GM12878 (cell line): ENCODE measurements around the gene PRR22. TPM values are rescaled to one million over a fixed set of nuclear protein-coding genes. Genes with fewer than 3 reads are reported as not detected.

Experiments
- ATAC-seq: fragments of 200-7000 bp; cut with Tn5 transposase; 3 replicates; pipeline ENCODE4 v1.9.1; 2020; ENCODE audit warnings: mild to moderate bottlenecking, moderate library complexity
- BruUV-seq: library from RNA; stranded (reverse); fragments of 400-500 nt; replicated peaks from 2 replicates; lab custom pipeline; 2021; lab: Mats Ljungman, UMichigan
- CTCF ChIA-PET: fragments of 300-600 bp; sonication (Branson Sonifier 250); formaldehyde crosslinking; extraction: SDS; loops from one replicate; lab custom pipeline; 2021; ENCODE audit warnings: inconsistent platforms; lab: Yijun Ruan, JAX
- POLR2A ChIA-PET: fragments of 350-600 bp; formaldehyde crosslinking; extraction: SDS; loops from one replicate; lab custom pipeline; 2021; ENCODE audit warnings: inconsistent platforms; lab: Charles Lee
- RAD21 ChIA-PET: fragments of 300-600 bp; sonication (Branson Sonifier 250); formaldehyde crosslinking; loops from one replicate; lab custom pipeline; 2023; ENCODE audit warnings: antibody characterized with exemption; ENCODE audit not compliant: unreplicated experiment; lab: Charles Lee
- SMC1A ChIA-PET: fragments of 300-600 bp; sonication (Branson Sonifier 250); formaldehyde crosslinking; loops from one replicate; lab custom pipeline; 2023; ENCODE audit not compliant: unreplicated experiment, uncharacterized antibody; lab: Charles Lee
- DNase-seq: peaks from one replicate; pipeline ENCODE4 v3.0.0-alpha.2; 2011; ENCODE audit warnings: low read depth, low spot score
- FAIRE-seq: peaks from 3 replicates; lab custom pipeline; 2011; peaks lifted over from hg19 to GRCh38; lab: Jason Lieb, UNC
- H2AFZ ChIP-seq: 2 replicates; pipeline ENCODE4 v1.6.0; 2011; ENCODE audit warnings: low read depth, low read length, control low read depth; ENCODE audit not compliant: control insufficient read depth
- H3K27ac ChIP-seq: 2 replicates; pipeline ENCODE4 v1.5.1; 2011; ENCODE audit warnings: control low read depth; ENCODE audit not compliant: control insufficient read depth, insufficient read depth
- H3K27me3 ChIP-seq, 2 experiments: replicated peaks in 1 of 2; 2 replicates each; pipeline versions ENCODE4 v1.6.0 to v1.6.1; 2011; ENCODE audit warnings: low read length in 1 of 2; ENCODE audit not compliant: control insufficient read depth in 2 of 2, insufficient read depth in 2 of 2
- H3K36me3 ChIP-seq, 2 experiments: 2 replicates each; pipeline ENCODE4 v1.5.1; 2011; ENCODE audit warnings: low read length in 1 of 2; ENCODE audit not compliant: control insufficient read depth in 2 of 2, insufficient read depth in 2 of 2
- H3K4me1 ChIP-seq: 2 replicates; pipeline ENCODE4 v1.6.1; 2011; ENCODE audit warnings: mild to moderate bottlenecking, low read length, moderate library complexity, mixed read lengths; ENCODE audit not compliant: control insufficient read depth, insufficient read depth
- H3K4me2 ChIP-seq: 2 replicates; pipeline ENCODE4 v1.6.0; 2011; ENCODE audit warnings: control low read depth; ENCODE audit not compliant: control insufficient read depth, insufficient read depth
- H3K4me3 ChIP-seq: fragments of 200-600 bp; sonication (generic); 2 replicates; pipeline ENCODE4 v1.5.1; 2016
- H3K79me2 ChIP-seq: 2 replicates; pipeline ENCODE4 v1.6.0; 2011; ENCODE audit warnings: low read length; ENCODE audit not compliant: control insufficient read depth, insufficient read depth
- H3K9ac ChIP-seq: 2 replicates; pipeline ENCODE4 v1.8.0; 2011; ENCODE audit warnings: low read length, control low read depth, mixed read lengths; ENCODE audit not compliant: control insufficient read depth, insufficient read depth
- H3K9me3 ChIP-seq: replicated peaks from 3 replicates; pipeline ENCODE4 v1.5.1; 2011; ENCODE audit warnings: mild to moderate bottlenecking, low read length; ENCODE audit not compliant: control insufficient read depth, insufficient read depth
- H4K20me1 ChIP-seq: 2 replicates; pipeline ENCODE4 v1.6.0; 2011; ENCODE audit not compliant: control insufficient read depth, insufficient read depth
- E2F8 ChIP-seq: fragments of 450-650 bp; IDR thresholded peaks from 2 replicates; pipeline ENCODE4 v1.6.1; 2018; ENCODE audit warnings: mild to moderate bottlenecking, low read depth, moderate library complexity; ENCODE audit not compliant: partially characterized antibody
- PRDM15 ChIP-seq: fragments of 450-650 bp; formaldehyde crosslinking; IDR thresholded peaks from 2 replicates; pipeline ENCODE4 v1.4.0; 2020; ENCODE audit warnings: mild to moderate bottlenecking, moderate library complexity
- WGBS: methylation state at CpG from one replicate; pipeline ENCODE4 v1.1.6; 2016; ENCODE audit warnings: low lambda C conversion rate; ENCODE audit not compliant: insufficient replicate concordance, insufficient coverage; ENCODE audit errors: missing lambda C conversion rate; 5-methylcytosine and 5-hydroxymethylcytosine counted together
- in situ Hi-C: fragments of 300-500 bp; cut with MboI; formaldehyde crosslinking; loops from 9 replicates; pipeline ENCODE4 v1.14.3; 2018; ENCODE audit warnings: mixed read lengths
- intact Hi-C: fragments of 100-400 bp; cut with micrococcal nuclease; formaldehyde crosslinking; loops from one replicate; pipeline ENCODE4 v1.14.2; 2022; ENCODE audit not compliant: unreplicated experiment
- polyA plus RNA-seq, 11 experiments: library from polyadenylated mRNA; depleted of rRNA in 4 of 11; unstranded in 6 of 11; stranded (reverse) in 5 of 11; fragments of >200 nt; fragmentation: Nextera tagmentation in 4 of 11; fragmentation: Illumina TruSeq in 1 of 11; extraction: Ambion mirVana in 4 of 11; extraction: Trizol in 1 of 11; gene quantifications; 1 replicate in 1 of 11; 2 replicates in 10 of 11; pipeline versions ENCODE4 v1.2.1 to v1.2.3, GENCODE V29; 2011 to 2016; ENCODE audit warnings: inconsistent platforms in 2 of 11, missing spikeins in 2 of 11, low read depth in 1 of 11
- total RNA-seq, 4 experiments: library from RNA; depleted of rRNA in 3 of 4; stranded (reverse); fragments of >200 nt in 3 of 4; fragmentation: Illumina TruSeq in 1 of 4; extraction: Trizol in 1 of 4; gene quantifications; 2 replicates each; pipeline versions ENCODE4 v1.2.1 to v1.2.3, GENCODE V29; 2013 to 2021

PRR22 gene
- total and polyA plus RNA-seq, 10 of the 15 experiments (the other 5 are each of a cell fraction or from before 2014, with no cell fraction given), result 0.31 to 4.4 (median 1.3) TPM; not detected in 2

GRCh38 chr19:5825178-5825577, 40.6 kb upstream of the PRR22 start:
- ChIA-PET SMC1A (no interaction called here), POLR2A (no interaction called here), RAD21 (no interaction called here), CTCF (interaction anchor here (1.1 kb wide), 1 partner anchor 21 kb away, joined by 4 read pairs; no protein-coding TSS in a partner anchor)
- Histone ChIP-seq H3K4me1 (peaks cover 24% of the 10 kb centered on the region), H3K4me3 (no peak overlapping the region), H3K9me3 (no peaks in the 10 kb centered on the region), H3K4me2 (no peak overlapping the region), H3K36me3 (no peaks in the 10 kb centered on the region), H3K79me2 (no peaks in the 10 kb centered on the region), H3K27ac (no peak overlapping the region), H3K9ac (no peak overlapping the region), H2AFZ (no peak overlapping the region), H3K27me3 (peaks cover 0 to 4% of the 10 kb centered on the region in 2 experiments; a peak in 2 of 4 replicates), H4K20me1 (no peaks in the 10 kb centered on the region)
- in situ Hi-C loops (no loop called here), intact Hi-C loops (no loop called here)
- FAIRE-seq, result no peak
- no peak for ATAC-seq
- BruUV-seq, result no TSS peak
- TF ChIP-seq PRDM15 (CRISPR knock-in tag) (no peak), E2F8 (no peak)
- WGBS, result 88% methylated on average over 15 of the region's 21 CpGs
- DNase-seq, result no peak
